ENCODE results near the gene CD28.

CD28 gene

DNA sequence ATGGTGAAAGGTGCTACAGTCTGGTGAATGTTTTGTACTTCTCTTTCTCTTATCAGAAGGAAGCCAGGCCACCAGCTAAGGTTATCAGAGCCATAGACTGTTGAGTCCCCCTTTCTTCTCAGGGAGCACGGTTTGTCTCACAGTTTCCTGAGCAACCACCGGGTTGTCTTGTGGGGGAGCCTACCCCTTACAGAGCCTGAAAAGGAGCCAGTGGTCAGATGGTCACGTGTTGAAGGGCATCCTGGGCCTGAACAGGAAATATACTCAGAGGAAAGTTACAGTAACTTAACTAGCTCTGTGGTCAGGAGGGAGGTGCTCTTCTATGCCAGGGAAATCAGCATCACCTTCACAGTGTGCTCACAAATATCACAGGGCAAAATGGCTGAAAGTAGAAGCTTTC is 11.6 kb downstream of the CD28 start:
- no peak overlapping the region for H3K4me3 ChIP-seq (ENCODE audit: low read length)

DNA sequence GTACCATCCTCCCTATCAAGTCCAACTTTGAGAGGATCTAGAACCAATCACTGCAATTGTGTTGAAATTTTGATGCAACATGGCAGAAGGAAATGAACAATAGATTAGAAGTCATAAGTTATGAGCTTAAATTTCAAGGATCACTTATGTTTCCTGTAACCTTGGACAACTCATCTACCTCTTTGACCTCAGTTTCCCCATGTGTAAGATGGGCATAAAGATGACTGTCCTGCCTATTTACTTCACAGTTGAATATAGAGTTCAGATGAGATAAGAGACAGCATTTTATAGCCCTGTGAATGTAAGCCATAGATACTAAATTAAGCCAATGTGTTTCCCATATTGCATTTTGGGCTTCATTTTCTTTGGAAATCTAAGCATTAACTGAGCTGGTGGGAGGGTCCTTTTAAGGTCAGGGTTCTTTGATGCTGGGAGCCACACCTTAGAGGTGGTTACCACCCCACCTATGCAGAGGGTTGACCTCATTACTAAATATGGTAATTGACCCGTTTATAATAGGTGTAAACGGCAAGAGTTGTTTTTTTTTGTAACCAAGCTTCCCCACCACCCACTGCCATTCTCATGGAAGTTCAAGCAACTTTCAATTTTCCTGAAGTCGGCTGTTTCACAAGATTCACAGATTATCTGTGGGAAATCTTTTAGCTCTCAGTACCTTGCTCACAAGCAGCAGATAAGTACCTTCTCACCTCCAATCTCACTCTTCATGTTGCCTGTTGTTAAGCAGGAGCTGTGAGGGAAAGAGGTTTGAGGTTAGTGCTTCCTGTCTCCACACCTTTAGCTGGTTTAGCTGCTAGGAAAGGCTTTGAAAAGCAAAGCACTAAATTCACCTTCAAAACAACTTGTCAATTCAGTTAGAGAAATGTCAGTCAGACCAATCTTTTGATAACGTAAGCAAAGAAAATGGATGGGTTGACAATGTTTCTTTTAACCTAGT is 13.3 kb downstream of the CD28 start:
- no peak overlapping the region for H3K4me3 ChIP-seq (ENCODE audit: low read length)
- no peak for TF ChIP-seq ZNF274 (IDR thresholded peaks at IDR 0.05; ENCODE audit: low read depth, low read length)

More for the DNA sequence above, 11.6 kb downstream of the CD28 start:
- no peak for TF ChIP-seq ZNF274 (IDR thresholded peaks at IDR 0.05; ENCODE audit: low read depth, low read length)

GRCh38 chr2:203720915-203721672 is 14.7 kb downstream of the CD28 start:
- TF ChIP-seq ZNF274 (IDR thresholded peaks at IDR 0.05; ENCODE audit: low read depth, low read length) = no peak
- no peak overlapping the region for H3K4me3 ChIP-seq (ENCODE audit: low read length)

DNA sequence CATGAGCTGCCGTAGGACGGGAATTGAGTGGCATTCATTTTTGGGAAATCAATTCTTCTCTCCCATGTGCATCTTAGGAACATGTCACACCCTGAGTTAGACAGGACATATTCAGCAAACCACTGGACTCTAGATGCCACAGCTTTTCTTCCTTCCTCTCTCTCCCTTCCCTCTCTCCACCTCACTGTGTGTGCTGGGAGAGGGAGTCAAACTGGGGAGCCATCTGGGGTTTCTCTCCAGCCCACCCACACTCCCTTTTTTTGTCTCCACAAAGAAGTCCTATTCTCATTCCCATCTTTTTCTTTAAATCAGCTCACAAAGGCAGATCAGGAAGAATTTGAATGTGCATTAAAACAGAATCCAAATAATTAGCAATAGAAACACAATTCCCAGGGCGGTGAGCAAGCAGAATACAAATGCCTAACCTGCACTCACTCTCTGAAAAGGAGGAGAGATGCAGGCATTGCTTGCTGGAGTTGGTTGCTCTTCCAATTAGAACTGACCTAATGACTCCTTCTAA is 15.4 kb downstream of the CD28 start:
- no peak for TF ChIP-seq ZNF274 (IDR thresholded peaks at IDR 0.05; ENCODE audit: low read depth, low read length)
- H3K4me3 ChIP-seq (ENCODE audit: low read length) = no peak overlapping the region

- no peak overlapping the region for H3K4me3 ChIP-seq (ENCODE audit: low read length)
- no peak for TF ChIP-seq ZNF274 (IDR thresholded peaks at IDR 0.05; ENCODE audit: low read depth, low read length)
Observed at GRCh38 chr2:203722411-203722810, 16.0 kb downstream of the CD28 start.

GRCh38 chr2:203728321-203728720 is 21.9 kb downstream of the CD28 start:
- no peak for TF ChIP-seq ZNF274 (IDR thresholded peaks at IDR 0.05; ENCODE audit: low read depth, low read length)
- no peak overlapping the region for H3K4me3 ChIP-seq (ENCODE audit: low read length)

- no peak overlapping the region for H3K4me3 ChIP-seq (ENCODE audit: low read length)
- no peak for TF ChIP-seq ZNF274 (IDR thresholded peaks at IDR 0.05; ENCODE audit: low read depth, low read length)
Observed at GRCh38 chr2:203730076-203730729, 23.8 kb downstream of the CD28 start.

- no peak overlapping the region for H3K4me3 ChIP-seq (ENCODE audit: low read length)
- TF ChIP-seq ZNF274 (IDR thresholded peaks at IDR 0.05; ENCODE audit: low read depth, low read length) = no peak
Observed at GRCh38 chr2:203730883-203731282, 24.4 kb downstream of the CD28 start.

DNA sequence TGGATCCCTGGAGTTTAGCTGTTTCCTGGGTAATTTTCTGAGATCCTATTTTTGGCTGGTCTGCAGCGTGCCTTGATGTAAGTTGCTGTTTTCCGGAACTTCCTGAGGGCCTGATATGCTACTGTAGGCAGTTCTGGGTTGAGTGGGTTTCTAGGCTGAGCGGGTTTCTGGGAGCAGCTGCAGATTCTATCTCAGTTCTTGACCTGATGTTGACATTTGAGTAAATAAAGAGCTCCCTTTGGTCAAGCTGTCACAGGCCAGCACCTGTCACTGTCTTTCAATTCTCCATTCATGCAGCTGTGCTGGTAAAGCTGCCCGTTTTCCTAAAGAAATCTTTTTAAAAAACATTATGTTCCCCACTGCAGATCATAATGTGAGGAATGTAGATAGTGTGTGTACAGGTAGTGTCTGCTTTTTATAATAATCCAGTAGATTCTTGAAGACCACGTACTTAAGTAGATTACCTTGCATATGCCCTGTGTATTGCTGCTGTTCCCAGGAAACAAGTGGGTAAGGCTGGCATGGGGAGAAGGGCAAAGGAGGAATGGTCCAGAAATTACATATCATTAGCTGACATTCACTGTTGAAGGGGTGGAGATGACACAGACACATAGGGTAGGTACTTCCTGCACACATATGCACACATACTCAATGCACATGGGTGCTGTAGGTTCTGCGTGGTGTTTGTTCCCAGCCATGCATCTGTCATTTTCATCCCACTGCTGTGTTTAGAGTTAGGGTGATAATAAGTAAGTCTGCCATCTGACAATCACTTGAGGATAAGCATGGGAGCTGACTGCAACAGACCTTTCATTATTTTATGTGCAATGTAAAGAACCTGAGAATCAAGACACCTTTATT is 25.9 kb downstream of the CD28 start:
- no peak overlapping the region for H3K4me3 ChIP-seq (ENCODE audit: low read length)
- TF ChIP-seq ZNF274 (IDR thresholded peaks at IDR 0.05; ENCODE audit: low read depth, low read length) = no peak

GRCh38 chr2:203732953-203733510 is 26.6 kb downstream of the CD28 start:
- TF ChIP-seq ZNF274 (IDR thresholded peaks at IDR 0.05; ENCODE audit: low read depth, low read length) = no peak
- no peak overlapping the region for H3K4me3 ChIP-seq (ENCODE audit: low read length)

- TF ChIP-seq ZNF274 (IDR thresholded peaks at IDR 0.05; ENCODE audit: low read depth, low read length) = no peak
- no peak overlapping the region for H3K4me3 ChIP-seq (ENCODE audit: low read length)
Observed at GRCh38 chr2:203733684-203734083, 27.2 kb downstream of the CD28 start.

- no peak for TF ChIP-seq ZNF274 (IDR thresholded peaks at IDR 0.05; ENCODE audit: low read depth, low read length)
- no peak overlapping the region for H3K4me3 ChIP-seq (ENCODE audit: low read length)
Observed at GRCh38 chr2:203734276-203734983, 28.0 kb downstream of the CD28 start.
